ENCODE data around the gene COG3. TPM values are rescaled to one million over a fixed set of nuclear protein-coding genes. Genes with fewer than 3 reads are reported as not detected.

Gene COG3
- total and polyA plus RNA-seq, 2 donors (not counting 1 experiment from before 2014, with no cell fraction given): 24.0 to 37.5 TPM

DNA sequence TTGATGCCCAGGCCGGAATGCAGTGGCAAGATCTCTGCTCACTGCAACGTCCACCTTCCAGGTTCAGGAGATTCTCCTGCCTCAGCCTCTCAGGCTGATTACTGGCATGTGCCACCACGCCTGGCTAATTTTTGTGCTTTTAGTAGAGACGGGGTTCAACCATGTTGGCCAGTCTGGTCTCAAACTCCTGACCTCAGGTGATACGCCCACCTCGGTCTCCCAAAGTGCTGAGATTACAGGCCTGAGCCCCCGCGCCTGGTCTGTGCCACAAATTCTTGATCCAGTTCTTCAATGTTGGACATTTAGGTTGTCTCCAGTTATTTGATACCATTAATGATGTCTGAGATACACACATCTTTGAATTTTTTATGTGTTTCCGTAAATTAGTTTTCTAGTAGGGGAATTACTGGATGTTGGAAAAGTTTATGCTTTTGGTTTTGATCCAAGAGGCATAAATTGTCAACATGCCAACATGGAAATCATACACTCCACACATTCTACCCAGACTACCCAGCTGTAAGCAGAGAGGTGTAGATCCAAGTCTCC is 525 bp upstream of the COG3 start:
- Histone ChIP-seq H3K4me3 (replicated peaks in 1 of 4; ENCODE audit: control extremely low read depth in 1 of 4, insufficient read depth in 1 of 4, low read depth in 3 of 4, low read length in 4 of 4) (peak overlapping the region; percentile 46 to 89 (median 65)), H3K9ac (ENCODE audit: insufficient read depth, low read length) (no peak overlapping the region), H3K4me2 (ENCODE audit: extremely low read depth, insufficient read depth, low read length) (peak overlapping the region; percentile 72), H3K27me3 (ENCODE audit: control insufficient read depth, insufficient read depth, low read length) (no peaks in the 10 kb centered on the region), H3K36me3 (ENCODE audit: control insufficient read depth, insufficient read depth, low read length) (no peaks in the 10 kb centered on the region), H4K20me1 (ENCODE audit: control insufficient read depth, extremely low read depth, insufficient read depth, low read length) (no peaks in the 10 kb centered on the region), H3K9me3 (ENCODE audit: control insufficient read depth, insufficient read depth, low read depth, low read length) (no peaks in the 10 kb centered on the region), H3K27ac (ENCODE audit: insufficient read depth, low read length) (peak overlapping the region; percentile 90), H3K79me2 (ENCODE audit: control insufficient read depth, insufficient read depth, low read length) (peaks cover 41% of the 10 kb centered on the region), H2AFZ (ENCODE audit: low read length) (peak overlapping the region; percentile 69), H3K4me1 (ENCODE audit: control insufficient read depth, extremely low read depth, insufficient read depth, low read length) (peaks cover 4% of the 10 kb centered on the region)
- DNase-seq (ENCODE audit: low read depth in 2 of 2): no peak
- TF ChIP-seq EZH2 (IDR thresholded peaks at IDR 0.05; ENCODE audit: low read length, missing control alignments): no peak
- TF ChIP-seq, protein P1, sequence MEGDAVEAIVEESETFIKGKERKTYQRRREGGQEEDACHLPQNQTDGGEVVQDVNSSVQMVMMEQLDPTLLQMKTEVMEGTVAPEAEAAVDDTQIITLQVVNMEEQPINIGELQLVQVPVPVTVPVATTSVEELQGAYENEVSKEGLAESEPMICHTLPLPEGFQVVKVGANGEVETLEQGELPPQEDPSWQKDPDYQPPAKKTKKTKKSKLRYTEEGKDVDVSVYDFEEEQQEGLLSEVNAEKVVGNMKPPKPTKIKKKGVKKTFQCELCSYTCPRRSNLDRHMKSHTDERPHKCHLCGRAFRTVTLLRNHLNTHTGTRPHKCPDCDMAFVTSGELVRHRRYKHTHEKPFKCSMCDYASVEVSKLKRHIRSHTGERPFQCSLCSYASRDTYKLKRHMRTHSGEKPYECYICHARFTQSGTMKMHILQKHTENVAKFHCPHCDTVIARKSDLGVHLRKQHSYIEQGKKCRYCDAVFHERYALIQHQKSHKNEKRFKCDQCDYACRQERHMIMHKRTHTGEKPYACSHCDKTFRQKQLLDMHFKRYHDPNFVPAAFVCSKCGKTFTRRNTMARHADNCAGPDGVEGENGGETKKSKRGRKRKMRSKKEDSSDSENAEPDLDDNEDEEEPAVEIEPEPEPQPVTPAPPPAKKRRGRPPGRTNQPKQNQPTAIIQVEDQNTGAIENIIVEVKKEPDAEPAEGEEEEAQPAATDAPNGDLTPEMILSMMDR (conservative IDR thresholded peaks at IDR 0.05 in 1 of 2, IDR thresholded peaks at IDR 0.05 in 1 of 2; ENCODE audit: low read depth in 1 of 2, low read length in 2 of 2): peak in 1 of 2 donors; percentile 30

DNA sequence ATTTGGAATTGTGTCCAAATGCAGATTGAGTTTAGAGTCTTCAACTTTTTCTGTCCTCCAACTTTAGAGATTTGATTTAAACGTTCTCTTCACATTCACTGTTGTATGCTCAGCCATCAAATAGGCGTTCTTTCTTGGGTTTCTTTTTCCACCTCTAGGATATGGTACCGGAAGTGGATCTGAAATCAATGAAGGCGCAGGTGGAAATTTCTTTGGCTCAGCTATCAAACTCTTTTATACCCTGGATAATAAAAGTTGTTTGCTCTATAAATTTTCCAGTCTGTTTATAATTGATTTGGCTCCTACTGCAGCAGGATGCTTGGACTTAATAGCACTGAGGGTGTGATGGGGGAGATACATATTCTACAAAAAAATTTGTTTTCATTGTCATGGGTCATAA is 1.6 kb downstream of the COG3 start:
- H3K4me2 ChIP-seq (ENCODE audit: extremely low read depth, insufficient read depth, low read length): peak overlapping the region; percentile 84
- H4K20me1 ChIP-seq (ENCODE audit: control insufficient read depth, extremely low read depth, insufficient read depth, low read length): no peaks in the 10 kb centered on the region
- H3K9me3 ChIP-seq (ENCODE audit: control insufficient read depth, insufficient read depth, low read depth, low read length): no peaks in the 10 kb centered on the region
- no peak for TF ChIP-seq EZH2 (IDR thresholded peaks at IDR 0.05; ENCODE audit: low read length, missing control alignments)
- TF ChIP-seq, protein P1 (conservative IDR thresholded peaks at IDR 0.05 in 1 of 2, IDR thresholded peaks at IDR 0.05 in 1 of 2; ENCODE audit: low read depth in 1 of 2, low read length in 2 of 2): no peak
- H2AFZ ChIP-seq (ENCODE audit: low read length): no peak overlapping the region
- H3K9ac ChIP-seq (ENCODE audit: insufficient read depth, low read length): no peak overlapping the region
- H3K27me3 ChIP-seq (ENCODE audit: control insufficient read depth, insufficient read depth, low read length): no peaks in the 10 kb centered on the region
- H3K4me3 ChIP-seq (replicated peaks in 1 of 4; ENCODE audit: control extremely low read depth in 1 of 4, insufficient read depth in 1 of 4, low read depth in 3 of 4, low read length in 4 of 4): peak overlapping the region; percentile 67 to 89 (median 84)
- peaks cover 59% of the 10 kb centered on the region for H3K79me2 ChIP-seq (ENCODE audit: control insufficient read depth, insufficient read depth, low read length)
- H3K36me3 ChIP-seq (ENCODE audit: control insufficient read depth, insufficient read depth, low read length): no peaks in the 10 kb centered on the region
- peaks cover 4% of the 10 kb centered on the region for H3K4me1 ChIP-seq (ENCODE audit: control insufficient read depth, extremely low read depth, insufficient read depth, low read length)
- no peak for DNase-seq (ENCODE audit: low read depth in 2 of 2)
- no peak overlapping the region for H3K27ac ChIP-seq (ENCODE audit: insufficient read depth, low read length)

DNA sequence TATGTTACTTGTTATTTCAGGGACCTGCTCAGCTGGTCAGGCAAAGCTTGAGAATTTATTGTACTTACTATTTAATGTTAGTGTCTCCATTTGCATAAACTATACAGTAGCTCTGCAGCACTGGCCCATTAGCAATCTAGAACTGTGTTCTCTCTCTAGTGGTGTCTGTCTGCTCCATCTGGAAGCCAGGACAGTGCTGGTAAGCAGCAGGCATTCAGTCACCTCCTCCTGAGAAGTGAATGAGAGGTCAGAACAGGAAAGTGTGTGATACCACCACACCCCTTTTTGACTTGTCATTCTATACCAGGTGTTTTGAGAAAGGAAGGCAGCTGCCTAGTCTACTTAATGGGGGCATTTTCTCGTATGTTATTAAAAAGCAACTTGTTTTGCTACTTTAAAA is 3.9 kb downstream of the COG3 start:
- Histone ChIP-seq H3K9ac (ENCODE audit: insufficient read depth, low read length) (no peak overlapping the region), H4K20me1 (ENCODE audit: control insufficient read depth, extremely low read depth, insufficient read depth, low read length) (no peaks in the 10 kb centered on the region), H3K4me3 (replicated peaks in 1 of 4; ENCODE audit: control extremely low read depth in 1 of 4, insufficient read depth in 1 of 4, low read depth in 3 of 4, low read length in 4 of 4) (no peak overlapping the region), H3K4me2 (ENCODE audit: extremely low read depth, insufficient read depth, low read length) (no peak overlapping the region), H3K79me2 (ENCODE audit: control insufficient read depth, insufficient read depth, low read length) (peaks cover 77% of the 10 kb centered on the region), H2AFZ (ENCODE audit: low read length) (no peak overlapping the region), H3K4me1 (ENCODE audit: control insufficient read depth, extremely low read depth, insufficient read depth, low read length) (peaks cover 4% of the 10 kb centered on the region), H3K27me3 (ENCODE audit: control insufficient read depth, insufficient read depth, low read length) (no peaks in the 10 kb centered on the region), H3K9me3 (ENCODE audit: control insufficient read depth, insufficient read depth, low read depth, low read length) (no peaks in the 10 kb centered on the region), H3K27ac (ENCODE audit: insufficient read depth, low read length) (no peak overlapping the region), H3K36me3 (ENCODE audit: control insufficient read depth, insufficient read depth, low read length) (no peaks in the 10 kb centered on the region)
- no peak for DNase-seq (ENCODE audit: low read depth in 2 of 2)
- no peak for TF ChIP-seq EZH2 (IDR thresholded peaks at IDR 0.05; ENCODE audit: low read length, missing control alignments)
- TF ChIP-seq, protein P1 (conservative IDR thresholded peaks at IDR 0.05 in 1 of 2, IDR thresholded peaks at IDR 0.05 in 1 of 2; ENCODE audit: low read depth in 1 of 2, low read length in 2 of 2): no peak

Measured in fibroblast of lung (primary cell).